Spleen (tissue), 11 donors: ENCODE data around the gene MTA1. TPM values are rescaled to one million over a fixed set of nuclear protein-coding genes. Genes with fewer than 3 reads are reported as not detected.

ENCODE experiments used
- DNase-seq: peaks from one replicate; pipeline ENCODE4 v3.0.0-alpha.2; 2020
- H3K27ac ChIP-seq, 8 donors: fragments of 200-600 bp; sonication (generic) in 7 of 8; 1 replicate in 4 of 8; 2 replicates in 4 of 8; pipeline versions ENCODE4 v1.5.0 to v1.8.0; 2016 to 2021; ENCODE audit warnings: inconsistent platforms in 4 of 8, mild to moderate bottlenecking in 4 of 8, moderate library complexity in 1 of 8
- H3K27me3 ChIP-seq, 7 donors: fragments of 200-600 bp; sonication (generic) in 6 of 7; replicated peaks in 1 of 7; 1 replicate in 4 of 7; 2 replicates in 3 of 7; pipeline versions ENCODE4 v1.5.0 to v1.8.0; 2016 to 2021; ENCODE audit warnings: inconsistent platforms in 3 of 7, mild to moderate bottlenecking in 1 of 7
- H3K36me3 ChIP-seq, 6 donors: fragments of 200-600 bp; sonication (generic) in 5 of 6; 1 replicate in 4 of 6; 2 replicates in 2 of 6; pipeline versions ENCODE4 v1.5.0 to v1.8.0; 2016 to 2021; ENCODE audit warnings: inconsistent platforms in 2 of 6
- H3K4me1 ChIP-seq, 6 donors: fragments of 200-600 bp; sonication (generic) in 5 of 6; 1 replicate in 3 of 6; 2 replicates in 3 of 6; pipeline versions ENCODE4 v1.5.0 to v1.8.0; 2016 to 2021; ENCODE audit warnings: inconsistent platforms in 3 of 6
- H3K4me3 ChIP-seq, 8 donors: fragments of 200-600 bp; sonication (generic) in 7 of 8; 1 replicate in 4 of 8; 2 replicates in 4 of 8; pipeline versions ENCODE4 v1.5.0 to v1.8.0; 2016 to 2021; ENCODE audit warnings: inconsistent platforms in 4 of 8, mild to moderate bottlenecking in 4 of 8, moderate library complexity in 2 of 8
- H3K9me3 ChIP-seq, 8 donors: fragments of 200-600 bp; sonication (generic) in 7 of 8; 1 replicate in 4 of 8; 2 replicates in 4 of 8; pipeline versions ENCODE4 v1.5.0 to v1.8.0; 2016 to 2021; ENCODE audit warnings: inconsistent platforms in 4 of 8
- POLR2A ChIP-seq, 3 donors: fragments of 450-650 bp; IDR thresholded peaks; one replicate each; pipeline ENCODE4 v1.5.1; 2017; ENCODE audit warnings: antibody characterized with exemption in 3 of 3, mild to moderate bottlenecking in 1 of 3
- POLR2AphosphoS5 ChIP-seq, 3 donors: sonication (generic); formaldehyde crosslinking; IDR thresholded peaks; one replicate each; pipeline ENCODE4 v1.5.1; 2017; ENCODE audit warnings: antibody characterized with exemption in 3 of 3
- WGBS, 5 donors: extraction: QIAGEN DNeasy Blood & Tissue Kit in 3 of 5; methylation state at CpG; one replicate each; pipeline versions ENCODE4 v1.1.5 to v1.1.7; 2013 to 2018; 5-methylcytosine and 5-hydroxymethylcytosine counted together
- intact Hi-C: fragments of 100-400 bp; cut with DNase I; formaldehyde crosslinking; loops from one replicate; pipeline ENCODE4 v1.15.0; 2023; ENCODE audit warnings: low total_unique reads
- polyA plus RNA-seq, 3 donors: library from polyadenylated mRNA; stranded (reverse); fragments of 200-250 nt; gene quantifications; one replicate each; pipeline ENCODE4 v1.2.1, GENCODE V29; 2013
- total RNA-seq, 7 donors: library from RNA; depleted of rRNA in 3 of 7; stranded (reverse); fragments of >200 nt in 3 of 7; fragmentation: NEBNext Ultra II Directional in 4 of 7; extraction: Animal tissue kit (Norgen Biotek cat#: 25700) in 4 of 7; gene quantifications; one replicate each; pipeline versions ENCODE4 v1.1.0 to v1.2.1, GENCODE V29; 2016 to 2021
- TF ChIP-seq, protein P1 (sequence below), 11 experiments: fragments of 200-600 bp in 7 of 11; fragments of 450-650 bp in 4 of 11; sonication (generic) in 4 of 11; IDR thresholded peaks in 8 of 11; conservative IDR thresholded peaks in 3 of 11; 1 replicate in 7 of 11; 2 replicates in 4 of 11; pipeline versions ENCODE4 v1.4.0 to v1.8.0; 2016 to 2021; ENCODE audit warnings: antibody characterized with exemption in 11 of 11, inconsistent platforms in 4 of 11, mild to moderate bottlenecking in 1 of 11
- donor health status: healthy with polysubstance abuse.
- donor health status: DM: no; HTN: no; CAD: no; lungs with moderate emphysema.
- donor health status: DM: no; HTN: no; CAD: no.
- donor health status: Bipolar disorder and iron deficiency.
- donor health status: healthy.
- donor health status: DM: no; HTN: no; CAD: no.
- donor health status: DM: yes; HTN: yes; CAD: no.

MTA1 gene
- total and polyA plus RNA-seq, 10 donors = 33.0 to 128 (median 78.2) TPM

DNA sequence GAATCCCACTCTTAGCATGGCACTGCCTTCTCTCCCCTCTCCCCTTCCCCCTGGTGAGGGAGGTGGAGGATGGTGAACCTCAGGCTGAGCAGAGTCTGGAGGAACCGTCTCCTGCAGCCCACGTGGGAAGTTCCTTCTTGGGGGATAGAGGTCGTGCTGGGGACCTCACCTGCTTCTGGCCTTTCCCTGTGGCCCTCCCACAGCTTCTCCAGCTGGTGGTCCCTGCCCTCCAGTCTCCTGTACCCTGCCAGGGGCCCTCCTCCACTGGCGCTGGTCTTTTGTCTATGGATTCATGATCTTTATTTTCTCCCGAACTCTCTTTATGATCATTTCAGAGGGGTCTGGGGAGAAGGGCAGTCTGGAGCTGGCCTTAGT is 9.0 kb upstream of the MTA1 start:
- Histone ChIP-seq H3K4me1 (peaks cover 3 to 43% (median 29%) of the 10 kb centered on the region in 6 donors), H3K36me3 (no peaks in the 10 kb centered on the region), H3K4me3 (peak overlapping the region in 1 of 8 donors; percentile 59), H3K27ac (no peak overlapping the region), H3K27me3 (peaks cover 0 to 50% (median 20%) of the 10 kb centered on the region in 7 donors), H3K9me3 (no peaks in the 10 kb centered on the region)
- intact Hi-C loops = no loop called here
- no peak for DNase-seq
- 42 to 46% (median 44%) methylated on average over 5 of the region's 5 CpGs for WGBS, 5 donors
- TF ChIP-seq, protein P1, sequence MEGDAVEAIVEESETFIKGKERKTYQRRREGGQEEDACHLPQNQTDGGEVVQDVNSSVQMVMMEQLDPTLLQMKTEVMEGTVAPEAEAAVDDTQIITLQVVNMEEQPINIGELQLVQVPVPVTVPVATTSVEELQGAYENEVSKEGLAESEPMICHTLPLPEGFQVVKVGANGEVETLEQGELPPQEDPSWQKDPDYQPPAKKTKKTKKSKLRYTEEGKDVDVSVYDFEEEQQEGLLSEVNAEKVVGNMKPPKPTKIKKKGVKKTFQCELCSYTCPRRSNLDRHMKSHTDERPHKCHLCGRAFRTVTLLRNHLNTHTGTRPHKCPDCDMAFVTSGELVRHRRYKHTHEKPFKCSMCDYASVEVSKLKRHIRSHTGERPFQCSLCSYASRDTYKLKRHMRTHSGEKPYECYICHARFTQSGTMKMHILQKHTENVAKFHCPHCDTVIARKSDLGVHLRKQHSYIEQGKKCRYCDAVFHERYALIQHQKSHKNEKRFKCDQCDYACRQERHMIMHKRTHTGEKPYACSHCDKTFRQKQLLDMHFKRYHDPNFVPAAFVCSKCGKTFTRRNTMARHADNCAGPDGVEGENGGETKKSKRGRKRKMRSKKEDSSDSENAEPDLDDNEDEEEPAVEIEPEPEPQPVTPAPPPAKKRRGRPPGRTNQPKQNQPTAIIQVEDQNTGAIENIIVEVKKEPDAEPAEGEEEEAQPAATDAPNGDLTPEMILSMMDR (IDR thresholded peaks at IDR 0.05 in 8 of 11, conservative IDR thresholded peaks at IDR 0.05 in 3 of 11) = no peak
- TF ChIP-seq POLR2AphosphoS5 (IDR thresholded peaks at IDR 0.05) (no peak), POLR2A (IDR thresholded peaks at IDR 0.05) (no peak)

DNA sequence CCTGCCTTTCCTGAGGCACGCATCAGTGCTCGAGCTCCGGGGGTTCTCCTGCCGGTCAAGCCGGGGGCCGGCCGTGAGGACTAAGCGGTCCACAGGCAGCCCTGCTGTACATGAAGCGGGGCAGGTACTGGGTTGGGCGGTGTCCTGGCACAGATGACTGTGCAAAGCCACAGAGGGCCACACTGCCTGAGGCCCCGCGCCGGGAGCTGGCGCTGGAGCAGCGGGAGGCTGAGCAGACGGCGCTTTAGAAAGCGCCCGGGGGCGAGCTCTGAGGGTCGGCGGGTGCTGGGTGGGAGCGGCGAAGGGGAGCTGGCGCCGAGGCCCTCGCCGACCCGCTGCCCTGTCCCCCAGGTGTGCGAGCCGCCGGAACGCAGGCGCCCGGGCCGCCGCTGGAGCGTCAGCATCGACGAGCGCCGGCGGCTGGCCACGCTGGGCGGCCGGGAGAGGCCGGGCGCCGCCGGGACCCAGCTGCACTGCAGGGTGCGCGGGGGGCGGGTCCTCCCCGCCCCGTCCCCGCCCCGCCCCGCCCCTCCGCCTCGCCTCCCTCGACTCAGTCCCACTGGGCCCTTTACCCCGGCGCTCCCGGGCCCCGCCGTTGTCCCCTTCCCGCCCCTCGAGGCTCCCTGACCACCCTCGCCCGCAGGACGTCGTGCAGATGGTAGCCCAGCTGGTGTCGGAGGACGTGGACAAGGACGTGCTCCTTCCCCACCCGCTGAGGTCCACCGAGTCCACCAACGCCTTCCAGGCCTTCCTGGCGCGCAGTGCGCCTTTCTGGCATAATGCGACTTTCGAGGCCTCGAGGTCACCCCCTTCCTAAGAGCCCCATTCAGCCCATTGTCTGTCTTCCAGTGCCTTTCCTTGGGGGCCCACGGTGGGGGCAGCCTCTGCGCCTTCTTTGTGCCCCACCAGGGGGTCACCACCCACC is 8.3 kb upstream of the MTA1 start:
- peaks cover 3 to 46% (median 30%) of the 10 kb centered on the region in 6 donors for H3K4me1 ChIP-seq
- peak; percentile 81 for DNase-seq
- WGBS, 5 donors = 9 to 28% (median 13%) methylated on average over 34 to 86 of the region's 86 CpGs
- no peaks in the 10 kb centered on the region for H3K36me3 ChIP-seq
- H3K27me3 ChIP-seq = peaks cover 0 to 50% (median 20%) of the 10 kb centered on the region in 7 donors
- no peaks in the 10 kb centered on the region for H3K9me3 ChIP-seq
- peak in 1 of 3 donors; percentile 46 for TF ChIP-seq POLR2AphosphoS5 (IDR thresholded peaks at IDR 0.05)
- TF ChIP-seq POLR2A (IDR thresholded peaks at IDR 0.05) = peak in 1 of 3 donors; percentile 15
- TF ChIP-seq, protein P1 (IDR thresholded peaks at IDR 0.05 in 8 of 11, conservative IDR thresholded peaks at IDR 0.05 in 3 of 11) = no peak
- no peak overlapping the region for H3K27ac ChIP-seq
- intact Hi-C loops = no loop called here
- H3K4me3 ChIP-seq = peak overlapping the region in 5 of 8 donors; percentile 19 to 59 (median 30)

DNA sequence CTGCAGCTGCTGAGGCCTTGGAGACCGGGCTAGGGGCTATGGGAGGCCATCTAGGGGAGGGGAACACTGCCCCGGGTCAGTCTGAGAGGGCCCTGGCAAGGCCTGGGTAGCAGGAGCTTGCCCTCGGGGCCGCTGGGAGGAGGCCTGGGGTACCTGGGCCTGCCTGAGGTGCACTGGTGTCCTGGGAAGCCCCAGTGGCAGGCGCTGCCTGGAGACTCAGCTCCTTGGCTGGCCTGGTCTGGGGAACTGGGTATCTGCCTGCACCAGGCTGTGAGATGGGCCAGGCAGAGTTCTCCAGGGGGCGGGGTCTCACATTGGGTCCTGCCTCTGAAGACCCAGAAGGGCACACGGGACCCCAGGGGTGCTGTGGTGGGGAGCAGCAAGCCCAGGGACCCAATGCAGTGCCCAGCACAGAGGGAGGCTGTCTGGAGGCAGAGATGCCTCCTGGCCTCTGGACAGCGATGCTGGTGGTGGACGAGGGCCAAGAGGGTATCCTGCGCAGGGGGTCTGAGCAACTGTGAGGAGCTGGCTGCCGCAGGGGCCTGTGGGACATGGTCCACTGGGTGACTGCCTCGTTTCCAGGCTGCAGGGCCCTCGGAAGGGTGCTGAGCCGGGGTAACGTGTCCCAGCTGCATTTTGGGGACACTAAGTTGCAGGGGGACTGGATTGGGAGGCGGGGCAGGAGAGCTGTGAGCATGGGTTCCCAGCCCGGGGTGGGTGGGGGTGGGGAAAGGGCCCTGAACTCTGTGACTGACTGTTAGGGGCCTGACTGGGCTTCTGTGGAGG is 7.4 kb upstream of the MTA1 start:
- Histone ChIP-seq H3K27me3 (peaks cover 0 to 50% (median 20%) of the 10 kb centered on the region in 7 donors), H3K4me3 (peak overlapping the region in 1 of 8 donors; percentile 59), H3K27ac (no peak overlapping the region), H3K36me3 (no peaks in the 10 kb centered on the region), H3K4me1 (peaks cover 3 to 46% (median 30%) of the 10 kb centered on the region in 6 donors), H3K9me3 (no peaks in the 10 kb centered on the region)
- intact Hi-C loops = no loop called here
- peak; percentile 71 for DNase-seq
- 60 to 84% (median 77%) methylated on average over 7 to 17 of the region's 17 CpGs for WGBS, 5 donors
- TF ChIP-seq, protein P1 (IDR thresholded peaks at IDR 0.05 in 8 of 11, conservative IDR thresholded peaks at IDR 0.05 in 3 of 11) = no peak
